Natural killer cell (primary cell): ENCODE measurements around the gene PLSCR4. TPM values are rescaled to one million over a fixed set of nuclear protein-coding genes. Genes with fewer than 3 reads are reported as not detected.

ENCODE experiments used
- ATAC-seq, 3 donors: fragments of 150-1000 bp in 2 of 3; fragments of 200-7000 bp in 1 of 3; cut with Tn5 transposase; 1 replicate in 1 of 3; 2 replicates in 2 of 3; pipeline ENCODE4 v1.10.0; 2021; ENCODE audit warnings: mild to moderate bottlenecking in 2 of 3, moderate library complexity in 2 of 3
- DNase-seq, 2 donors: peaks; one replicate each; pipeline versions ENCODE4 v3.0.0 to v3.0.0-alpha.2; 2013 to 2021; ENCODE audit warnings: mixed read lengths in 1 of 2
- H3K27ac ChIP-seq: one replicate; pipeline ENCODE4 v1.5.1; 2013; ENCODE audit warnings: mild to moderate bottlenecking, low read length
- H3K27me3 ChIP-seq: one replicate; pipeline ENCODE4 v1.6.1; 2013; ENCODE audit warnings: low read length; ENCODE audit not compliant: control insufficient read depth, insufficient read depth
- H3K36me3 ChIP-seq: one replicate; pipeline ENCODE4 v1.6.1; 2013; ENCODE audit warnings: low read length; ENCODE audit not compliant: control insufficient read depth, insufficient read depth
- H3K4me1 ChIP-seq: one replicate; pipeline ENCODE4 v1.6.1; 2013; ENCODE audit warnings: low read length; ENCODE audit not compliant: control insufficient read depth, insufficient read depth
- H3K4me3 ChIP-seq: one replicate; pipeline ENCODE4 v1.5.1; 2013; ENCODE audit warnings: low read length
- H3K9me3 ChIP-seq: one replicate; pipeline ENCODE4 v1.6.1; 2013; ENCODE audit warnings: low read length; ENCODE audit not compliant: control insufficient read depth, insufficient read depth
- H3K27ac Mint-ChIP-seq, 2 donors: one replicate each; pipeline ENCODE4 v1.8.0; 2022; ENCODE audit warnings: mild to moderate bottlenecking in 2 of 2, mixed read lengths in 2 of 2, moderate library complexity in 1 of 2
- H3K27me3 Mint-ChIP-seq, 2 donors: one replicate each; pipeline ENCODE4 v1.8.0; 2022; ENCODE audit warnings: low read depth in 2 of 2, mixed read lengths in 2 of 2
- H3K36me3 Mint-ChIP-seq: one replicate; pipeline ENCODE4 v1.8.0; 2022; ENCODE audit warnings: mixed read lengths
- H3K4me1 Mint-ChIP-seq, 2 donors: one replicate each; pipeline ENCODE4 v1.8.0; 2022; ENCODE audit warnings: mixed read lengths in 2 of 2
- H3K4me3 Mint-ChIP-seq: one replicate; pipeline ENCODE4 v1.8.0; 2022; ENCODE audit warnings: mild to moderate bottlenecking, moderate library complexity, mixed read lengths
- H3K9me3 Mint-ChIP-seq, 2 donors: one replicate each; pipeline ENCODE4 v1.8.0; 2022; ENCODE audit warnings: mixed read lengths in 2 of 2
- CTCF ChIP-seq: fragments of 200-600 bp; IDR thresholded peaks from one replicate; pipeline ENCODE4 v1.8.0; 2022; ENCODE audit warnings: antibody characterized with exemption
- WGBS: methylation state at CpG from one replicate; pipeline ENCODE4 v1.1.7; 2013; ENCODE audit warnings: missing lambda C conversion rate; ENCODE audit not compliant: insufficient coverage; 5-methylcytosine and 5-hydroxymethylcytosine counted together
- intact Hi-C: fragments of 100-400 bp; cut with micrococcal nuclease; formaldehyde crosslinking; loops from one replicate; pipeline ENCODE4 v1.14.2; 2022
- total RNA-seq, 4 donors: library from RNA; stranded (reverse); fragments of 120-200 nt in 1 of 4; gene quantifications; one replicate each; pipeline versions ENCODE4 v1.2.3 to v1.2.4, GENCODE V29; 2013 to 2022

The PLSCR4 gene
- total RNA-seq, 3 donors from 2014 or later (not counting 1 experiment from before 2014, with no cell fraction given): 0.11 to 0.21 TPM; not detected in 1

DNA sequence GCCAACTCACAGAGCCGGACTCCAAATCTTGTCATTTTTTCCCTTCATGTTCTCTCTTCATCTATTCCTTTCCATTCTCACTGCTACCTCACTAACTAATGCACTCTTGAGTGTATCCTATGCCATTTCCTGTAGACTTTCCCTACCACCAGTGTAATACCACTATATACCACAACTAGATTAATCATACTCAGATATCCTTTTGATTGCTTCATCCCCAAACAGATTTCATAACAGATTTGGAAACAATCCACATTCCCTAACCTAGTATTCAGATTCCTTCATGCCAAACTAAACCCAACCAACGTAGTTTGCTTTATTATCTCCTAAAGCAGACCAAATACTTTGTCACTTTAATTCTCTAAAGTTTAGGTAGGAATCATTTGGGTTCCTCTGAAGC is 87.3 kb downstream of the PLSCR4 start:
- Mint-ChIP-seq H3K27me3 (peaks cover 21 to 37% of the 10 kb centered on the region in 2 donors), H3K27ac (no peak overlapping the region), H3K4me3 (no peak overlapping the region), H3K4me1 (peaks cover 5 to 8% of the 10 kb centered on the region in 2 donors), H3K36me3 (no peaks in the 10 kb centered on the region), H3K9me3 (peaks cover 3% of the 10 kb centered on the region in 2 donors)
- Histone ChIP-seq H3K36me3 (no peaks in the 10 kb centered on the region), H3K27ac (no peak overlapping the region), H3K4me1 (peaks cover 10% of the 10 kb centered on the region), H3K27me3 (peaks cover 11% of the 10 kb centered on the region), H3K4me3 (no peak overlapping the region), H3K9me3 (no peaks in the 10 kb centered on the region)
- DNase-seq (no peak), ATAC-seq (no peak)
- 69% methylated on average over 2 of the region's 2 CpGs for WGBS
- intact Hi-C loops: no loop called here
- TF ChIP-seq CTCF: no peak

DNA sequence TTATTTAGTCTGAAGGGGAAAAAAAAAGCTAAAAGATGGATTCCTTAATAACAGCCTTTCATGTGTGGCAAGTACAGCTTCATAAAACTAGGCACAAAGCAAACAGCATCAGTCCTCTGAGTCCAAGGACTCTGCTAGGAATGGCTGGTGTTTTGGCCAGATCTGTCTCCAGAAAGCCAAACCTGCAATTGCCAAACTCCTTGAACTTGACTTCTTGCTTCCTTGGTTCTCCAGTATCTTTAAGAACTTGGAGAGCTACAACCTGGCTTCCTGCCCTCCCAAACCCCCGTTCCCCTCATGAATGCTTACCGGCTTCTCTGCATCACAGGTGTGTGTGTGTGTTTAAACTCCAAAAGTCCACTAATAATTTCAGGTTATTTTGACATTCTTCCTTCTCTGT is 88.3 kb downstream of the PLSCR4 start:
- peaks cover 24 to 37% of the 10 kb centered on the region in 2 donors for H3K27me3 Mint-ChIP-seq
- 83% methylated on average over 2 of the region's 2 CpGs for WGBS
- H3K4me3 Mint-ChIP-seq: no peak overlapping the region
- H3K4me1 Mint-ChIP-seq: peaks cover 5 to 8% of the 10 kb centered on the region in 2 donors
- Histone ChIP-seq H3K27me3 (peaks cover 11% of the 10 kb centered on the region), H3K36me3 (no peaks in the 10 kb centered on the region), H3K4me3 (no peak overlapping the region), H3K9me3 (no peaks in the 10 kb centered on the region), H3K4me1 (peaks cover 10% of the 10 kb centered on the region), H3K27ac (no peak overlapping the region)
- H3K36me3 Mint-ChIP-seq: no peaks in the 10 kb centered on the region
- intact Hi-C loops: no loop called here
- TF ChIP-seq CTCF: no peak
- DNase-seq: no peak
- ATAC-seq: no peak
- peaks cover 3% of the 10 kb centered on the region in 2 donors for H3K9me3 Mint-ChIP-seq
- H3K27ac Mint-ChIP-seq: no peak overlapping the region

DNA sequence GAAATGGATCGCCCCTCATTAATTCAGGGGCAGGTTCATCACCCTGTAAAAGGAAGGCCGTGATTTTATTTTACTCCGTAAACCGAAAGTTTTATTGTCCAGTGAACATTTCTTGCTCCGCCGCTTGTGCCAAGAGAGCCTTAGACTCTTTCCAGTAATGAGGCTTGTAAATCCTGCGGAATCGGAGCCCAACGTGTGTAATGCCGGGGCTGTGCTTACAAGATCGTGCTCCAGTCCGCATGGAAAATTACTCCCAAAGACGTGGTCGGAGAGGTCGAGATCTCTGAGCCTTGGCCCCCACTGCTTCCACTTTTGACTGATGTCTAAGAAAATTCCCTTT is 89.3 kb downstream of the PLSCR4 start:
- H3K9me3 ChIP-seq: no peaks in the 10 kb centered on the region
- H3K4me1 Mint-ChIP-seq: peaks cover 5 to 8% of the 10 kb centered on the region in 2 donors
- TF ChIP-seq CTCF: no peak
- H3K27ac Mint-ChIP-seq: no peak overlapping the region
- H3K27me3 ChIP-seq: peaks cover 11% of the 10 kb centered on the region
- H3K27ac ChIP-seq: no peak overlapping the region
- no peak overlapping the region for H3K4me3 Mint-ChIP-seq
- 25% methylated on average over 15 of the region's 15 CpGs for WGBS
- intact Hi-C loops: no loop called here
- H3K36me3 Mint-ChIP-seq: no peaks in the 10 kb centered on the region
- H3K4me1 ChIP-seq: peaks cover 10% of the 10 kb centered on the region
- no peak overlapping the region for H3K4me3 ChIP-seq
- DNase-seq: no peak
- H3K9me3 Mint-ChIP-seq: peaks cover 3% of the 10 kb centered on the region in 2 donors
- no peaks in the 10 kb centered on the region for H3K36me3 ChIP-seq
- no peak for ATAC-seq
- peaks cover 28 to 43% of the 10 kb centered on the region in 2 donors for H3K27me3 Mint-ChIP-seq

DNA sequence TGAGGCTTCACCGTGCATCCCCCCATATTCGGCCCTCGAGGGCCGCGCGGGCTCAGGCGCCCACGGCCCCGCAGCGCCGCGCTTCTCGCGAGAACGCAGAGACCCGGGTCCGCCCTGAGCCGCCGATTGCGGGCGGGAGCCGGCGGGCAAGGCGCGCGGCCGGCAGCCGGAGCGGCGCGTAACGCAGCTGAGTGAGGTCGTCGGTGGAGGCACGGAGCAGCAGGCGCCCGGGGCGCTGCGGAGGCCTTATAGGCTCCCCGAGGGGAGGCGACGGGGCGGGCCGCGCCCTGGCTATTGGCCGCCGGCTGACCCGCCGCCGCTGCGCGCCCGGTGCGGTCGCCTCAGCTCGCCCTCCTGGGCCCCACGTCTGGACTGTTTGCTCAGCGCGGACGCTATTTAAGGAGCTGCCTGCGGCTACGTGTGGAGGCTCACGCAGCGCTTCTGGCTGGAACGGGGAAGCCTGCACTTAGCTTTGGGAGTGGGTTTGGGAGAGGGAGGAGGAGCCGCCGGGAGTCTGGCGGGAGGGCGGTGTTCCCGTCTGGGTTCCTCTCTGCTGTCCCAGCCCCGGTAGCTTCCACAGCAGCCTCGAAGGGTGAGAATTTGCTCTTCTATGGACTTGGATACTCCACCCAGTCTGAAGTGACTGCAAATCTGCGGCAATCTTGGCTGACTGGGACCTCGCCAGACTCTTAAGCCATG is 89.8 kb downstream of the PLSCR4 start, which contains the start of gene PLOD2:
Gene PLOD2 (minus strand): TSS at position 221 of the 699 bp plus-strand sequence. CDS start 195 bp downstream, at position 26.
- peaks cover 11% of the 10 kb centered on the region for H3K27me3 ChIP-seq
- no peak within 1 kb of the TSS for H3K27ac Mint-ChIP-seq
- intact Hi-C loops: no loop called here
- H3K9me3 Mint-ChIP-seq: peaks cover 3 to 5% of the 10 kb centered on the region in 2 donors
- H3K4me3 Mint-ChIP-seq: peak within 1 kb of the TSS; percentile 41
- H3K4me1 Mint-ChIP-seq: peaks cover 5 to 8% of the 10 kb centered on the region in 2 donors
- H3K4me1 ChIP-seq: peaks cover 10% of the 10 kb centered on the region
- no peak for TF ChIP-seq CTCF
- DNase-seq (no peak), ATAC-seq (peak in 2 of 3 donors; percentile 45 to 52)
- peaks cover 28 to 46% of the 10 kb centered on the region in 2 donors for H3K27me3 Mint-ChIP-seq
- H3K36me3 ChIP-seq: no peaks in the 10 kb centered on the region
- 2% methylated on average over 74 of the region's 74 CpGs for WGBS
- no peaks in the 10 kb centered on the region for H3K36me3 Mint-ChIP-seq
- no peaks in the 10 kb centered on the region for H3K9me3 ChIP-seq
- H3K4me3 ChIP-seq: no peak within 1 kb of the TSS
- H3K27ac ChIP-seq: no peak within 1 kb of the TSS
